Aorta (tissue), 5 donors: Measurements from ENCODE around the gene CSF1. TPM values are rescaled to one million over a fixed set of nuclear protein-coding genes. Genes with fewer than 3 reads are reported as not detected.
A peak's percentile ranks its signal among the peaks of the same experiment; 100 is the strongest.

Source experiments
- ATAC-seq: fragments of 200-7000 bp; cut with Tn5 transposase; one replicate; pipeline ENCODE4 v1.9.1; 2022; ENCODE audit warnings: moderate library complexity; ENCODE audit not compliant: low FRiP score
- DNase-seq, 2 donors: peaks; one replicate each; pipeline ENCODE4 v3.0.0-alpha.2; 2020
- H3K27ac ChIP-seq, 2 donors: one replicate each; pipeline ENCODE4 v1.5.1; 2013; ENCODE audit warnings: low read length in 2 of 2, mild to moderate bottlenecking in 2 of 2, moderate library complexity in 2 of 2, control low read depth in 1 of 2, inconsistent platforms in 1 of 2, low read depth in 1 of 2
- H3K27me3 ChIP-seq, 2 donors: one replicate each; pipeline ENCODE4 v1.6.1; 2013; ENCODE audit warnings: control low read depth in 1 of 2, low read length in 1 of 2, mild to moderate bottlenecking in 1 of 2, moderate library complexity in 1 of 2; ENCODE audit not compliant: insufficient read depth in 2 of 2, control insufficient read depth in 1 of 2
- H3K36me3 ChIP-seq, 2 donors: one replicate each; pipeline ENCODE4 v1.6.1; 2013; ENCODE audit warnings: control low read depth in 1 of 2, low read length in 1 of 2, mild to moderate bottlenecking in 1 of 2; ENCODE audit not compliant: insufficient read depth in 2 of 2, control insufficient read depth in 1 of 2
- H3K4me1 ChIP-seq, 2 donors: one replicate each; pipeline ENCODE4 v1.6.1; 2013; ENCODE audit warnings: low read length in 2 of 2, control low read depth in 1 of 2, mild to moderate bottlenecking in 1 of 2, moderate library complexity in 1 of 2; ENCODE audit not compliant: insufficient read depth in 2 of 2, control insufficient read depth in 1 of 2
- H3K4me3 ChIP-seq, 2 donors: one replicate each; pipeline ENCODE4 v1.5.1; 2013; ENCODE audit warnings: low read length in 2 of 2, control low read depth in 1 of 2, mild to moderate bottlenecking in 1 of 2
- H3K9me3 ChIP-seq: one replicate; pipeline ENCODE4 v1.6.1; 2013; ENCODE audit warnings: mild to moderate bottlenecking, low read length; ENCODE audit not compliant: control insufficient read depth
- WGBS, 2 donors: extraction: QIAGEN DNeasy Blood & Tissue Kit; methylation state at CpG; one replicate each; pipeline ENCODE4 v1.1.7; 2013; 5-methylcytosine and 5-hydroxymethylcytosine counted together
- intact Hi-C, 2 donors: fragments of 100-400 bp; cut with DNase I; formaldehyde crosslinking; loops; one replicate each; pipeline versions ENCODE4 v1.14.2 to v1.15.0; 2022
- polyA plus RNA-seq, 2 donors: library from polyadenylated mRNA; stranded (reverse); fragments of 200-250 nt; gene quantifications; one replicate each; pipeline ENCODE4 v1.2.3, GENCODE V29; 2013
- total RNA-seq, 2 donors: library from RNA; stranded (reverse); fragmentation: NEBNext Ultra II Directional; extraction: Animal tissue kit (Norgen Biotek cat#: 25700); gene quantifications; one replicate each; pipeline ENCODE4 v1.2.1, GENCODE V29; 2021
- donor health status: healthy with polysubstance abuse.
- donor health status: Bipolar disorder and iron deficiency.
- donor health status: DM: no; HTN: no; CAD: no.
- donor health status: DM: no; HTN: no; CAD: no.
- donor health status: DM: yes; HTN: yes; CAD: no.

Gene CSF1
- total and polyA plus RNA-seq, 4 donors = 5.0 to 69.1 (median 49.1) TPM

GRCh38 chr1:109912214-109912861, 1.7 kb downstream of the CSF1 start:
- Histone ChIP-seq H3K4me3 (peak overlapping the region in 1 of 2 donors; percentile 82), H3K27ac (no peak overlapping the region), H3K9me3 (no peaks in the 10 kb centered on the region), H3K36me3 (peaks cover 0 to 2% of the 10 kb centered on the region in 2 donors), H3K27me3 (no peaks in the 10 kb centered on the region), H3K4me1 (peaks cover 0 to 3% of the 10 kb centered on the region in 2 donors)
- ATAC-seq (no peak), DNase-seq (no peak)
- intact Hi-C loops = loop anchor here (5.0 kb wide), 5 partner anchors 35 to 130 kb away; partner anchors contain the start of gene AHCYL1 (in 1 of the 2)
- WGBS, 2 donors = 61% methylated on average over 4 of the region's 4 CpGs

- peaks cover 0 to 3% of the 10 kb centered on the region in 2 donors for H3K4me1 ChIP-seq
- intact Hi-C loops = loop anchor here (5.0 kb wide), 5 partner anchors 36 to 131 kb away; partner anchors contain the start of gene AHCYL1 (in 1 of the 2)
- peak in 1 of 2 donors; percentile 70 for DNase-seq
- ATAC-seq = no peak
- no peaks in the 10 kb centered on the region for H3K27me3 ChIP-seq
- no peaks in the 10 kb centered on the region for H3K9me3 ChIP-seq
- WGBS, 2 donors = 3 to 7% methylated on average over 1 of the region's 1 CpG
- H3K27ac ChIP-seq = no peak overlapping the region
- H3K36me3 ChIP-seq = peaks cover 0 to 2% of the 10 kb centered on the region in 2 donors
- no peak overlapping the region for H3K4me3 ChIP-seq
Measured at GRCh38 chr1:109912873-109913272, 2.2 kb downstream of the CSF1 start.

GRCh38 chr1:109913360-109913879, 2.8 kb downstream of the CSF1 start:
- H3K9me3 ChIP-seq = no peaks in the 10 kb centered on the region
- 26 to 27% methylated on average over 1 of the region's 1 CpG for WGBS, 2 donors
- peaks cover 0 to 2% of the 10 kb centered on the region in 2 donors for H3K36me3 ChIP-seq
- ATAC-seq = no peak
- H3K27me3 ChIP-seq = no peaks in the 10 kb centered on the region
- peak in 1 of 2 donors; percentile 27 for DNase-seq
- H3K27ac ChIP-seq = peak overlapping the region in 1 of 2 donors; percentile 16
- intact Hi-C loops = loop anchor here (5.0 kb wide), 5 partner anchors 36 to 131 kb away; partner anchors contain the start of gene AHCYL1 (in 1 of the 2)
- H3K4me3 ChIP-seq = no peak overlapping the region
- H3K4me1 ChIP-seq = peaks cover 0 to 3% of the 10 kb centered on the region in 2 donors

- H3K27ac ChIP-seq = no peak overlapping the region
- DNase-seq = peak in 1 of 2 donors; percentile 81
- WGBS, 2 donors = 89 to 93% methylated on average over 6 of the region's 6 CpGs
- H3K27me3 ChIP-seq = no peaks in the 10 kb centered on the region
- ATAC-seq = no peak
- H3K4me1 ChIP-seq = peaks cover 0 to 3% of the 10 kb centered on the region in 2 donors
- H3K4me3 ChIP-seq = no peak overlapping the region
- peaks cover 2% of the 10 kb centered on the region in 2 donors for H3K36me3 ChIP-seq
- intact Hi-C loops = loop anchor here (5.0 kb wide), 6 partner anchors 37 to 132 kb away; partner anchors contain the start of gene AHCYL1 (in 1 of the 2)
- no peaks in the 10 kb centered on the region for H3K9me3 ChIP-seq
Measured at GRCh38 chr1:109914587-109915240, 4.1 kb downstream of the CSF1 start.

- DNase-seq (no peak), ATAC-seq (no peak)
- Histone ChIP-seq H3K4me3 (no peak overlapping the region), H3K27ac (no peak overlapping the region), H3K36me3 (peaks cover 2% of the 10 kb centered on the region in 2 donors), H3K27me3 (no peaks in the 10 kb centered on the region), H3K4me1 (no peaks in the 10 kb centered on the region), H3K9me3 (no peaks in the 10 kb centered on the region)
- WGBS, 2 donors = 93 to 98% methylated on average over 9 of the region's 9 CpGs
- intact Hi-C loops = loop anchor here in 1 of 2 donors (5.0 kb wide), 1 partner anchor 60 kb away; no protein-coding TSS in a partner anchor
Measured at GRCh38 chr1:109917051-109917767, 6.6 kb downstream of the CSF1 start.

- intact Hi-C loops = loop anchor here in 1 of 2 donors (5.0 kb wide), 1 partner anchor 59 kb away; no protein-coding TSS in a partner anchor
- WGBS, 2 donors = 84 to 88% methylated on average over 6 of the region's 6 CpGs
- H3K4me3 ChIP-seq = no peak overlapping the region
- DNase-seq = no peak
- ATAC-seq = no peak
- H3K27ac ChIP-seq = no peak overlapping the region
- H3K9me3 ChIP-seq = no peaks in the 10 kb centered on the region
- H3K4me1 ChIP-seq = no peaks in the 10 kb centered on the region
- H3K36me3 ChIP-seq = peaks cover 2% of the 10 kb centered on the region in 2 donors
- no peaks in the 10 kb centered on the region for H3K27me3 ChIP-seq
Measured at GRCh38 chr1:109917768-109918606, 7.3 kb downstream of the CSF1 start.

GRCh38 chr1:109918671-109919070, 8.0 kb downstream of the CSF1 start:
- WGBS, 2 donors = 95% methylated on average over 7 of the region's 7 CpGs
- H3K4me1 ChIP-seq = no peaks in the 10 kb centered on the region
- no peak overlapping the region for H3K4me3 ChIP-seq
- H3K9me3 ChIP-seq = no peaks in the 10 kb centered on the region
- intact Hi-C loops = loop anchor here in 1 of 2 donors (5.0 kb wide), 1 partner anchor 59 kb away; no protein-coding TSS in a partner anchor
- peaks cover 2% of the 10 kb centered on the region in 2 donors for H3K36me3 ChIP-seq
- no peak overlapping the region for H3K27ac ChIP-seq
- no peaks in the 10 kb centered on the region for H3K27me3 ChIP-seq
- no peak for ATAC-seq
- DNase-seq = no peak
